RWPE2 (cell line): Measurements from ENCODE around the gene CTLA4.

Experiments
- ATAC-seq: fragments of 200-7000 bp; cut with Tn5 transposase; 3 replicates; pipeline ENCODE4 v1.9.1; 2021; ENCODE audit warnings: low read depth
- DNase-seq: peaks from one replicate; pipeline ENCODE4 v3.0.0-alpha.2; 2020; ENCODE audit warnings: low spot score
- H3K27ac ChIP-seq: fragments of 450-650 bp; 2 replicates; pipeline ENCODE4 v1.5.1; 2017; ENCODE audit warnings: mild to moderate bottlenecking; ENCODE audit not compliant: poor library complexity, severe bottlenecking
- H3K27me3 ChIP-seq: fragments of 250-450 bp; sonication (Bioruptor Pico); 2 replicates; pipeline ENCODE4 v1.5.1; 2021; ENCODE audit warnings: mild to moderate bottlenecking, moderate library complexity; ENCODE audit not compliant: insufficient read depth, poor library complexity, severe bottlenecking
- H3K36me3 ChIP-seq: fragments of 250-450 bp; sonication (Bioruptor Pico); 2 replicates; pipeline ENCODE4 v1.5.1; 2020; ENCODE audit warnings: low read depth, mild to moderate bottlenecking, moderate library complexity
- H3K4me1 ChIP-seq: fragments of 250-450 bp; sonication (Bioruptor Pico); 2 replicates; pipeline ENCODE4 v1.5.1; 2021; ENCODE audit warnings: mild to moderate bottlenecking, moderate library complexity; ENCODE audit not compliant: insufficient read depth, poor library complexity, severe bottlenecking
- H3K4me3 ChIP-seq: fragments of 250-450 bp; sonication (Bioruptor Pico); 2 replicates; pipeline ENCODE4 v1.5.1; 2021; ENCODE audit warnings: mild to moderate bottlenecking, moderate library complexity; ENCODE audit not compliant: severe bottlenecking
- H3K9me3 ChIP-seq: fragments of 250-450 bp; sonication (Bioruptor Pico); 2 replicates; pipeline ENCODE4 v1.5.1; 2021; ENCODE audit warnings: mild to moderate bottlenecking, moderate library complexity; ENCODE audit not compliant: severe bottlenecking
- CTCF ChIP-seq: fragments of 450-650 bp; IDR thresholded peaks from one replicate; pipeline ENCODE4 v1.5.1; 2017; ENCODE audit warnings: mild to moderate bottlenecking, moderate library complexity; ENCODE audit not compliant: poor library complexity, severe bottlenecking

CTLA4 gene

GRCh38 chr2:203900253-203900652 is 32.7 kb downstream of the CTLA4 start:
- Histone ChIP-seq H3K27me3 (peaks cover 5% of the 10 kb centered on the region), H3K27ac (no peak overlapping the region), H3K4me1 (no peaks in the 10 kb centered on the region), H3K9me3 (peaks cover 6% of the 10 kb centered on the region), H3K36me3 (no peaks in the 10 kb centered on the region), H3K4me3 (no peak overlapping the region)
- no peak for ATAC-seq
- no peak for DNase-seq
- no peak for TF ChIP-seq CTCF

- Histone ChIP-seq H3K36me3 (no peaks in the 10 kb centered on the region), H3K4me3 (no peak overlapping the region), H3K9me3 (peaks cover 6% of the 10 kb centered on the region), H3K4me1 (no peaks in the 10 kb centered on the region), H3K27me3 (peaks cover 5% of the 10 kb centered on the region), H3K27ac (no peak overlapping the region)
- TF ChIP-seq CTCF, result no peak
- ATAC-seq, result no peak
- no peak for DNase-seq
Observed at GRCh38 chr2:203904022-203904421, 36.5 kb downstream of the CTLA4 start.

GRCh38 chr2:203905656-203906055 is 38.1 kb downstream of the CTLA4 start:
- H3K27me3 ChIP-seq, result peaks cover under 1% of the 10 kb centered on the region
- H3K27ac ChIP-seq, result no peak overlapping the region
- TF ChIP-seq CTCF, result no peak
- H3K4me3 ChIP-seq, result no peak overlapping the region
- no peaks in the 10 kb centered on the region for H3K36me3 ChIP-seq
- H3K4me1 ChIP-seq, result no peaks in the 10 kb centered on the region
- ATAC-seq (no peak), DNase-seq (no peak)
- peaks cover 6% of the 10 kb centered on the region for H3K9me3 ChIP-seq

GRCh38 chr2:203908066-203908796 is 40.7 kb downstream of the CTLA4 start:
- DNase-seq (no peak), ATAC-seq (no peak)
- H3K9me3 ChIP-seq, result no peaks in the 10 kb centered on the region
- no peaks in the 10 kb centered on the region for H3K27me3 ChIP-seq
- no peaks in the 10 kb centered on the region for H3K36me3 ChIP-seq
- no peak overlapping the region for H3K4me3 ChIP-seq
- no peaks in the 10 kb centered on the region for H3K4me1 ChIP-seq
- H3K27ac ChIP-seq, result no peak overlapping the region
- no peak for TF ChIP-seq CTCF

- Histone ChIP-seq H3K9me3 (no peaks in the 10 kb centered on the region), H3K27me3 (no peaks in the 10 kb centered on the region), H3K4me1 (no peaks in the 10 kb centered on the region), H3K36me3 (no peaks in the 10 kb centered on the region), H3K27ac (no peak overlapping the region), H3K4me3 (no peak overlapping the region)
- no peak for TF ChIP-seq CTCF
- ATAC-seq (no peak), DNase-seq (no peak)
Observed at GRCh38 chr2:203908797-203909185, 41.2 kb downstream of the CTLA4 start.
